NCI-H2171 (cell line): ENCODE results near the gene TMEM209.
"Not testable (repeated sequence)": the region's sequence is repeated elsewhere in the genome, so short reads cannot be mapped to it uniquely, and the experiment has no call there.

Source experiments
- DNase-seq: peaks from one replicate; lab custom pipeline; 2025; lab: John Stamatoyannopoulos, UW

Gene TMEM209

GRCh38 chr7:130162196-130162595 lies 43.0 kb downstream of the TMEM209 start:
- no peak for DNase-seq

GRCh38 chr7:130160455-130160854 lies 44.8 kb downstream of the TMEM209 start:
- no peak for DNase-seq

- DNase-seq, result no peak
Observed at GRCh38 chr7:130160023-130160422, 45.2 kb downstream of the TMEM209 start.

- no peak for DNase-seq
Observed at GRCh38 chr7:130157700-130158099, 47.5 kb downstream of the TMEM209 start.

GRCh38 chr7:130156140-130156539 lies 49.1 kb downstream of the TMEM209 start:
- DNase-seq, result no peak

GRCh38 chr7:130154501-130155317 lies 50.5 kb downstream of the TMEM209 start:
- DNase-seq, result peak; percentile 87

- no peak for DNase-seq
Observed at GRCh38 chr7:130154131-130154500, 51.1 kb downstream of the TMEM209 start.

- no peak for DNase-seq
Observed at GRCh38 chr7:130153211-130153908, 51.8 kb downstream of the TMEM209 start.

GRCh38 chr7:130152493-130153210 lies 52.6 kb downstream of the TMEM209 start:
- no peak for DNase-seq

- no peak for DNase-seq
Observed at GRCh38 chr7:130151591-130152492, 53.4 kb downstream of the TMEM209 start.

GRCh38 chr7:130150587-130150986 lies 54.6 kb downstream of the TMEM209 start:
- DNase-seq, result no peak

GRCh38 chr7:130149281-130150139 lies 55.7 kb downstream of the TMEM209 start:
- DNase-seq, result peak; percentile 32

- peak; percentile 87 for DNase-seq
Observed at GRCh38 chr7:130148561-130148960, 56.6 kb downstream of the TMEM209 start.

GRCh38 chr7:130147710-130148325 lies 57.4 kb downstream of the TMEM209 start:
- DNase-seq, result peak; percentile 42

GRCh38 chr7:130146693-130147405 lies 58.4 kb downstream of the TMEM209 start:
- DNase-seq, result no peak

GRCh38 chr7:130146142-130146541 lies 59.1 kb downstream of the TMEM209 start:
- DNase-seq, result not testable (repeated sequence)

- no peak for DNase-seq
Observed at GRCh38 chr7:130145424-130146100, 59.6 kb downstream of the TMEM209 start.

GRCh38 chr7:130144312-130145171 lies 60.7 kb downstream of the TMEM209 start:
- DNase-seq, result peak; percentile 45
